CD14-positive monocyte (primary cell): Measurements from ENCODE around the gene RCC1. TPM values are rescaled to one million over a fixed set of nuclear protein-coding genes. Genes with fewer than 3 reads are reported as not detected.

Experiments used
- DNase-seq, 3 donors: peaks; one replicate each; pipeline ENCODE4 v3.0.0-alpha.2; 2011 to 2022
- H2AFZ ChIP-seq: 2 replicates; pipeline ENCODE4 v1.6.0; 2012; ENCODE audit warnings: mild to moderate bottlenecking, low read depth, low read length, inconsistent platforms; ENCODE audit not compliant: insufficient read depth, poor library complexity, severe bottlenecking
- H3K27ac ChIP-seq, 2 donors: 1 replicate in 1 of 2; 2 replicates in 1 of 2; pipeline ENCODE4 v1.5.1; 2012 to 2013; ENCODE audit warnings: low read length in 2 of 2, control low read depth in 1 of 2, inconsistent platforms in 1 of 2, low read depth in 1 of 2, mild to moderate bottlenecking in 1 of 2
- H3K27me3 ChIP-seq, 2 donors: one replicate each; pipeline versions ENCODE4 v1.6.0 to v1.6.1; 2011 to 2013; ENCODE audit warnings: low read length in 2 of 2; ENCODE audit not compliant: control insufficient read depth in 2 of 2, insufficient read depth in 2 of 2
- H3K36me3 ChIP-seq, 2 donors: replicated peaks in 1 of 2; 1 replicate in 1 of 2; 2 replicates in 1 of 2; pipeline versions ENCODE4 v1.5.1 to v1.6.1; 2012 to 2013; ENCODE audit warnings: low read length in 2 of 2, control low read depth in 1 of 2, inconsistent platforms in 1 of 2, mild to moderate bottlenecking in 1 of 2; ENCODE audit not compliant: insufficient read depth in 2 of 2, control insufficient read depth in 1 of 2
- H3K4me1 ChIP-seq, 2 donors: 1 replicate in 1 of 2; 2 replicates in 1 of 2; pipeline versions ENCODE4 v1.5.1 to v1.6.1; 2012 to 2013; ENCODE audit warnings: low read length in 2 of 2, control low read depth in 1 of 2, inconsistent platforms in 1 of 2, mild to moderate bottlenecking in 1 of 2, moderate library complexity in 1 of 2; ENCODE audit not compliant: insufficient read depth in 2 of 2, control insufficient read depth in 1 of 2
- H3K4me2 ChIP-seq: replicated peaks from 2 replicates; pipeline ENCODE3; 2012; ENCODE audit warnings: low read length, moderate library complexity, mild to moderate bottlenecking; ENCODE audit not compliant: poor library complexity, severe bottlenecking; ENCODE audit errors: extremely low read depth
- H3K4me3 ChIP-seq, 3 experiments: fragments of 200-600 bp in 1 of 3; sonication (generic) in 1 of 3; replicated peaks in 1 of 3; 1 replicate in 2 of 3; 2 replicates in 1 of 3; pipeline ENCODE4 v1.5.1; 2011 to 2013; ENCODE audit warnings: low read length in 3 of 3, mild to moderate bottlenecking in 3 of 3, control low read depth in 2 of 3, low read depth in 2 of 3, inconsistent platforms in 1 of 3, moderate library complexity in 1 of 3
- H3K79me2 ChIP-seq: 2 replicates; pipeline ENCODE4 v1.6.0; 2012; ENCODE audit warnings: mild to moderate bottlenecking, control low read depth, inconsistent platforms, low read length, moderate library complexity; ENCODE audit not compliant: insufficient read depth
- H3K9ac ChIP-seq: 2 replicates; pipeline ENCODE4 v1.6.0; 2017; ENCODE audit warnings: low read length, mild to moderate bottlenecking; ENCODE audit not compliant: insufficient read depth, poor library complexity, severe bottlenecking
- H3K9me3 ChIP-seq, 2 donors: replicated peaks in 1 of 2; 1 replicate in 1 of 2; 2 replicates in 1 of 2; pipeline versions ENCODE4 v1.5.1 to v1.6.1; 2012 to 2013; ENCODE audit warnings: low read length in 2 of 2, control low read depth in 1 of 2; ENCODE audit not compliant: control insufficient read depth in 1 of 2, insufficient read depth in 1 of 2
- H4K20me1 ChIP-seq: 2 replicates; pipeline ENCODE4 v1.6.0; 2012; ENCODE audit warnings: mild to moderate bottlenecking, low read length, control low read depth, moderate library complexity; ENCODE audit not compliant: insufficient read depth
- H3K27ac Mint-ChIP-seq, 7 donors: one replicate each; pipeline ENCODE4 v1.8.0; 2020; ENCODE audit warnings: mild to moderate bottlenecking in 7 of 7, mixed read lengths in 7 of 7, moderate library complexity in 6 of 7, inconsistent platforms in 2 of 7
- H3K27me3 Mint-ChIP-seq, 3 donors: one replicate each; pipeline ENCODE4 v1.8.0; 2021 to 2022; ENCODE audit warnings: low read depth in 3 of 3, mild to moderate bottlenecking in 3 of 3, mixed read lengths in 3 of 3, moderate library complexity in 3 of 3, inconsistent platforms in 1 of 3
- H3K36me3 Mint-ChIP-seq, 2 donors: one replicate each; pipeline ENCODE4 v1.8.0; 2020; ENCODE audit warnings: mixed read lengths in 2 of 2, inconsistent platforms in 1 of 2, mild to moderate bottlenecking in 1 of 2
- H3K4me1 Mint-ChIP-seq: one replicate; pipeline ENCODE4 v1.8.0; 2020; ENCODE audit warnings: mild to moderate bottlenecking, mixed read lengths
- H3K4me3 Mint-ChIP-seq, 2 donors: one replicate each; pipeline ENCODE4 v1.8.0; 2020; ENCODE audit warnings: mild to moderate bottlenecking in 2 of 2, mixed read lengths in 2 of 2, moderate library complexity in 1 of 2
- H3K9me3 Mint-ChIP-seq, 7 donors: one replicate each; pipeline ENCODE4 v1.8.0; 2020 to 2022; ENCODE audit warnings: mixed read lengths in 7 of 7, mild to moderate bottlenecking in 6 of 7, moderate library complexity in 6 of 7, inconsistent platforms in 2 of 7
- WGBS: methylation state at CpG from one replicate; pipeline ENCODE4 v1.1.5; 2013; ENCODE audit warnings: missing lambda C conversion rate; ENCODE audit not compliant: insufficient coverage; 5-methylcytosine and 5-hydroxymethylcytosine counted together
- intact Hi-C, 2 donors: fragments of 100-400 bp; cut with micrococcal nuclease; formaldehyde crosslinking; loops; one replicate each; pipeline versions ENCODE4 v1.15.0 to v1.15.1; 2023
- polyA plus RNA-seq, 3 donors: library from polyadenylated mRNA; depleted of rRNA in 1 of 3; unstranded in 2 of 3; stranded (reverse) in 1 of 3; fragments of 300-500 nt in 2 of 3; fragments of >200 nt in 1 of 3; fragmentation: Illumina TruSeq in 2 of 3; gene quantifications; 1 replicate in 2 of 3; 2 replicates in 1 of 3; pipeline ENCODE4 v1.2.3, GENCODE V29; 2012 to 2021
- TF ChIP-seq, protein P1 (sequence below): fragments of 200-600 bp; IDR thresholded peaks from one replicate; pipeline ENCODE4 v1.8.0; 2022; ENCODE audit warnings: antibody characterized with exemption, mild to moderate bottlenecking

RCC1 gene
- polyA plus RNA-seq, 3 donors = 8.7 to 10.6 (median 10.1) TPM

DNA sequence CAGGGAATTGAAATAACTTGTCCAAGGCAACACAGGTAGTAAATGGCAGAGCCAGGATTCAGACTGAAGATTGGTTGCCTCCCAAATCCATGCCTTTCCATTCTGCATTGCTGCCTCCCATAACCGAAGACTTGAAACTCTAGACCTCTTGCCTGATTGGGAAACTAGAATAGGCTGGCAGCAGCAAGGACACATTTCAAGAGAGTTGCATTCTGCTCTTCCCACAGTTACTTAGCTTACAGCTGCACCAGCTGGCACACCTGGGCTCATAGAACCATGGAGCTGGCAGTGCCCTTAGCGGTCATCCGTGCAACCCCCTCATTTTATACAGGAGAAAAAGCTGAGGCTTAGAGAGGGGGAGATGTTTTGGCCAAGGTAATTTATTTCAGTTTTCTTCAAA, 55.0 kb downstream of the RCC1 start:
- TF ChIP-seq, protein P1, sequence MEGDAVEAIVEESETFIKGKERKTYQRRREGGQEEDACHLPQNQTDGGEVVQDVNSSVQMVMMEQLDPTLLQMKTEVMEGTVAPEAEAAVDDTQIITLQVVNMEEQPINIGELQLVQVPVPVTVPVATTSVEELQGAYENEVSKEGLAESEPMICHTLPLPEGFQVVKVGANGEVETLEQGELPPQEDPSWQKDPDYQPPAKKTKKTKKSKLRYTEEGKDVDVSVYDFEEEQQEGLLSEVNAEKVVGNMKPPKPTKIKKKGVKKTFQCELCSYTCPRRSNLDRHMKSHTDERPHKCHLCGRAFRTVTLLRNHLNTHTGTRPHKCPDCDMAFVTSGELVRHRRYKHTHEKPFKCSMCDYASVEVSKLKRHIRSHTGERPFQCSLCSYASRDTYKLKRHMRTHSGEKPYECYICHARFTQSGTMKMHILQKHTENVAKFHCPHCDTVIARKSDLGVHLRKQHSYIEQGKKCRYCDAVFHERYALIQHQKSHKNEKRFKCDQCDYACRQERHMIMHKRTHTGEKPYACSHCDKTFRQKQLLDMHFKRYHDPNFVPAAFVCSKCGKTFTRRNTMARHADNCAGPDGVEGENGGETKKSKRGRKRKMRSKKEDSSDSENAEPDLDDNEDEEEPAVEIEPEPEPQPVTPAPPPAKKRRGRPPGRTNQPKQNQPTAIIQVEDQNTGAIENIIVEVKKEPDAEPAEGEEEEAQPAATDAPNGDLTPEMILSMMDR = no peak
- Mint-ChIP-seq H3K27ac (peak overlapping the region in 3 of 7 donors; percentile 21 to 82 (median 57)), H3K36me3 (peaks cover 61 to 91% of the 10 kb centered on the region in 2 donors), H3K9me3 (no peaks in the 10 kb centered on the region), H3K4me1 (no peaks in the 10 kb centered on the region), H3K27me3 (peaks cover 0 to 2% (median 2%) of the 10 kb centered on the region in 3 donors), H3K4me3 (no peak overlapping the region)
- Histone ChIP-seq H2AFZ (no peak overlapping the region), H3K27ac (no peak overlapping the region), H3K9ac (no peak overlapping the region), H3K4me2 (no peak overlapping the region), H3K9me3 (no peaks in the 10 kb centered on the region), H3K36me3 (peaks cover 63 to 94% of the 10 kb centered on the region in 2 donors), H3K4me3 (no peak overlapping the region), H3K27me3 (no peaks in the 10 kb centered on the region), H3K4me1 (no peaks in the 10 kb centered on the region), H3K79me2 (no peaks in the 10 kb centered on the region), H4K20me1 (no peaks in the 10 kb centered on the region)
- WGBS = 100% methylated on average over 1 of the region's 3 CpGs
- intact Hi-C loops = no loop called here
- no peak for DNase-seq

DNA sequence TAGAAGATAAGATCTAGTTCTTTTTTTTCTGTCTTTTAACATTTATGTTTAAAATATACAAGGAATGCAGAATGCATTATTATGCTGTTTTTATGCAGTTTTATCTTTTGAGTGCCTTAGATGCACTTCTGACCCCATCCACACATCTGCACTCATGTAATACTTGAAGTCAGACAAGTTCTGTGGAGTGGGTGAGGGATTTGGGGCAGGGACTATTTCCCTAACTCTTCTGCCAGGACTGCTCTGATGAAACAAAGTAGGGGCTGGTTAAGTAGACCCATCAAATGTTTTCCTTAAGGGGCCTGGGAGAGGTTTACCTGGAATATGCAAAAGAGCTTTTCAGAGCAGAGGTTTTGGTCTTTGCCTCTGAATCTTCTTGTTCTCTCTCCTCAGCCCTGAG, 58.5 kb downstream of the RCC1 start:
- DNase-seq = no peak
- no peak overlapping the region for H3K4me2 ChIP-seq
- no peaks in the 10 kb centered on the region for H3K27me3 ChIP-seq
- peaks cover 77 to 98% of the 10 kb centered on the region in 2 donors for H3K36me3 ChIP-seq
- H3K9me3 ChIP-seq = no peaks in the 10 kb centered on the region
- no peak overlapping the region for H3K9ac ChIP-seq
- no peak overlapping the region for H3K4me3 ChIP-seq
- Mint-ChIP-seq H3K27me3 (no peaks in the 10 kb centered on the region), H3K27ac (peak overlapping the region in 1 of 7 donors; percentile 49), H3K4me3 (no peak overlapping the region), H3K36me3 (peaks cover 66 to 95% of the 10 kb centered on the region in 2 donors), H3K9me3 (no peaks in the 10 kb centered on the region), H3K4me1 (no peaks in the 10 kb centered on the region)
- no peaks in the 10 kb centered on the region for H4K20me1 ChIP-seq
- intact Hi-C loops = no loop called here
- H3K27ac ChIP-seq = no peak overlapping the region
- no peaks in the 10 kb centered on the region for H3K4me1 ChIP-seq
- H3K79me2 ChIP-seq = no peaks in the 10 kb centered on the region
- H2AFZ ChIP-seq = no peak overlapping the region
- TF ChIP-seq, protein P1 = no peak
